ENCODE measurements around the gene RIN3.

DNA sequence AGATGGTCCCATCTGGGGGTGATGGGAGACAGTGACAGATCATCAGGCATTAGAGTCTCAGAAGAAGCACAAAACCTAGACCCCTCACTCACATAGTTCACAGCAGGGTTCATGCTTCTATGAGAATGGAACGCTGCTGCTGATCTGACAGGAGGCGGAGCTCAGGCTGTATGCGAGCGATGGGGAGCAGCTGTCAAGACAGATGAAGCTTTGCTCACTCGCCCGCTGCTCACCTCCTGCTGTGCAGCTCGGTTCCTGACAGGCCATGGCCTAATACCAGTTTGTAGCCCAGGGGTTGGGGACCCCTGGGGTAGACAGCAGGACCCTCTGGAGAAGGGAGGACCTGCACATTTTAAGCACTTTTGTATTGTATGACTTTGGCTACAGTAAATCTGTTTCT, 123.6 kb downstream of the RIN3 start:
- TF ChIP-seq CTCF (conservative IDR thresholded peaks at IDR 0.05 in 1 of 2, IDR thresholded peaks at IDR 0.05 in 1 of 2; ENCODE audit: extremely low read depth in 1 of 2, insufficient read depth in 1 of 2, low read depth in 1 of 2, low read length in 2 of 2): no peak
- TF ChIP-seq EZH2 (IDR thresholded peaks at IDR 0.05; ENCODE audit: borderline replicate concordance, low read length): no peak
